Activated naive CD8-positive, alpha-beta T cell treated with anti-CD3 and anti-CD28 coated beads for 36 hours (primary cell): ENCODE data around the gene COBL. TPM values are rescaled to one million over a fixed set of nuclear protein-coding genes. Genes with fewer than 3 reads are reported as not detected.

ENCODE experiments used
- DNase-seq: peaks from one replicate; pipeline ENCODE4 v3.0.0; 2021
- H3K27ac Mint-ChIP-seq: one replicate; pipeline ENCODE4 v1.8.0; 2022; ENCODE audit warnings: mild to moderate bottlenecking, moderate library complexity, mixed read lengths
- H3K27me3 Mint-ChIP-seq: one replicate; pipeline ENCODE4 v1.8.0; 2022; ENCODE audit warnings: mild to moderate bottlenecking, mixed read lengths
- H3K36me3 Mint-ChIP-seq: one replicate; pipeline ENCODE4 v1.8.0; 2021; ENCODE audit warnings: mild to moderate bottlenecking, mixed read lengths
- H3K4me1 Mint-ChIP-seq: one replicate; pipeline ENCODE4 v1.8.0; 2021; ENCODE audit warnings: mixed read lengths
- H3K4me3 Mint-ChIP-seq: one replicate; pipeline ENCODE4 v1.8.0; 2022; ENCODE audit warnings: mild to moderate bottlenecking, moderate library complexity, mixed read lengths
- H3K9me3 Mint-ChIP-seq: one replicate; pipeline ENCODE4 v1.8.0; 2022; ENCODE audit warnings: mixed read lengths
- total RNA-seq, 2 experiments: library from RNA; stranded (reverse); gene quantifications; one replicate each; pipeline ENCODE4 v1.2.3, GENCODE V29; 2021

COBL gene
- total RNA-seq, 2 experiments from 2014 or later, result not detected

DNA sequence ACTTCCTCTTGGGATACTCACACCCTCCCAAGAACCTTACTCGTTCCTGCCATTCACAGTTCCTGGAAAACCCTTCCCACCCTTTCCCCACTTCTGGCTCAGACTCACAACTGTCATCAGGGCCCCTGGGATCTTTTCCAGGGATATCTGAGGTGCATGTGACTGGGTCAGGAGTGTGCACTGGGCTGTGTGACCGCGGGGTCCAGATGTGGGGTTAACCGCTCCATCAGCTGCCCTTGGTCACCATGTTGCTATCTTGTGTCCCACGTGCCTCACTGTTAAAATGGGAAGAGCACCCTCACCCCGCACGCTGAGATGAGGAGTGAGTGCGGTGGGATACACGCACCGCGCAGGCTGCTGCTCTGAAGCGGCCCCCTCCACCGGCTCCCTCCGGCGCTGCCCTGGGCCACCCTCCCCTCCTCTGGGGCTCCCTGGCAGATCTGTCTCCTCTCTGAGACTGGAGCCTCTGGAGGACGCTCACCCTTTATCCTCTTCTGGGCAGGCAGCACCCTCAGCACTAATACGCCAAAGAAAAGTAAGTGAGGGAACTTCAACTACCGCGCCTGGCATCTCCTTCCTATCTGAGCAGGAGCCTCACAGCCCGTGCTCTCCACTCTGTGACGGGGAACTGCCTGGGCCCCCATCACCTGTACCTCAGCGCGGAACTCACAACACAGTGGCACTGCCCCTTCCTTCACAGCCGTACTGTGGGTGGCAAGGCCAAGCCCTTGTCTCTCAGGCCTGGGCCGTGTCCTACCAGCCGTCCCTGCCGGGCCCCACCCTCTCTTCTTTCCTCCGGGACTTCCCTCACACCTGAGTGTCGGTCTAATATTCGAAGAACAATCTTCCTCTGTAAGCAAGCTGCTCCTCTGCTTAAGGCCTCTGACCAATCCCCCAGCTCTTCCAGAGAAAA, 15.6 kb downstream of the COBL start:
- no peaks in the 10 kb centered on the region for H3K4me1 Mint-ChIP-seq
- no peak overlapping the region for H3K4me3 Mint-ChIP-seq

GRCh38 chr7:51299391-51300133, 17.0 kb downstream of the COBL start:
- no peaks in the 10 kb centered on the region for H3K27me3 Mint-ChIP-seq
- no peak for DNase-seq
- no peaks in the 10 kb centered on the region for H3K4me1 Mint-ChIP-seq
- H3K36me3 Mint-ChIP-seq, result no peaks in the 10 kb centered on the region
- H3K4me3 Mint-ChIP-seq, result no peak overlapping the region
- no peak overlapping the region for H3K27ac Mint-ChIP-seq
- H3K9me3 Mint-ChIP-seq, result no peaks in the 10 kb centered on the region

More for the DNA sequence above, 15.6 kb downstream of the COBL start:
- H3K9me3 Mint-ChIP-seq, result no peaks in the 10 kb centered on the region
- H3K27ac Mint-ChIP-seq, result no peak overlapping the region
- no peak for DNase-seq
- H3K27me3 Mint-ChIP-seq, result no peaks in the 10 kb centered on the region
- H3K36me3 Mint-ChIP-seq, result no peaks in the 10 kb centered on the region

DNA sequence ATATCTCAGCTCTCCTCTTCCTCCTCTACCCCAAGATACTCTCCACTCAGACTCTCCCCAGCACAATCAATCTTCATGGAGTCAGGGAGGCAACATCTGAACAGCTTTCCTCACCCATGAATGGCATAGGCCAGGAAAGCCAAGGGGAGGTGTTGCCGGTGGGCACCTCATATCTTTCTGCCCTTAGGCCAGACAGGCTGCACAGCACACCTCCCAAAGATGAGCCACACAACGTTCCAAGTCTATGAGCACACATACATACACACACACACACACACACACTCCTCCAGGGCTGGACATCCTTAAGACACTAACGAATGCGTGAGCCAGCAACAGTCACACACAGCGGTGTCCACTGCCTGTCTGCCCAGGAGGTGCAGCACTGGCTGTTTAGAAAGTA, 17.7 kb downstream of the COBL start:
- Mint-ChIP-seq H3K36me3 (no peaks in the 10 kb centered on the region), H3K27me3 (no peaks in the 10 kb centered on the region), H3K4me1 (no peaks in the 10 kb centered on the region), H3K27ac (no peak overlapping the region), H3K4me3 (no peak overlapping the region), H3K9me3 (no peaks in the 10 kb centered on the region)
- DNase-seq, result no peak

DNA sequence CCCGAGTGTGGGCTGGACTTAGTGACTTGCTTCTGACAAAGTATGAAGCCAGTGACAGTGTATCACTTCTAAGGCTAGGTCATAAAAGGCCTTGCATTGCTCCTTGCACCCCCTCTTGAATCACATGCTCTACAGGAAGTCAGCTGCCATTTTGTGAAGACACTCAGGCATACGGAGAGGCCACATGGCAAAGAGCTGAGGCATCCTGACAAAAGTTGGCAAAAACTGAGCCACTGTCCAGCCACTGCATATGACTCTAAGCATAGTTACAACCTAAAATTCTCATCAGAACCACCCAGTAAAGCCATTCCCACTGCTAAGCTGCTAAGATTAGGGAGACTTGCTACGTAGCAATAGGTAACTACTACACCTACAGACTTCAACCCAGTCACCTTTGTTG, 18.6 kb downstream of the COBL start:
- Mint-ChIP-seq H3K4me1 (no peaks in the 10 kb centered on the region), H3K36me3 (no peaks in the 10 kb centered on the region), H3K27me3 (no peaks in the 10 kb centered on the region), H3K27ac (no peak overlapping the region), H3K4me3 (no peak overlapping the region), H3K9me3 (no peaks in the 10 kb centered on the region)
- DNase-seq, result no peak

- H3K4me3 Mint-ChIP-seq, result no peak overlapping the region
- no peak overlapping the region for H3K27ac Mint-ChIP-seq
- H3K36me3 Mint-ChIP-seq, result no peaks in the 10 kb centered on the region
- H3K4me1 Mint-ChIP-seq, result no peaks in the 10 kb centered on the region
- H3K9me3 Mint-ChIP-seq, result no peaks in the 10 kb centered on the region
- H3K27me3 Mint-ChIP-seq, result no peaks in the 10 kb centered on the region
- DNase-seq, result no peak
Observed at GRCh38 chr7:51295440-51296245, 21.0 kb downstream of the COBL start.

- no peak for DNase-seq
- Mint-ChIP-seq H3K4me1 (no peaks in the 10 kb centered on the region), H3K27me3 (no peaks in the 10 kb centered on the region), H3K4me3 (no peak overlapping the region), H3K27ac (no peak overlapping the region), H3K9me3 (no peaks in the 10 kb centered on the region), H3K36me3 (no peaks in the 10 kb centered on the region)
Observed at GRCh38 chr7:51292596-51292995, 24.0 kb downstream of the COBL start.

DNA sequence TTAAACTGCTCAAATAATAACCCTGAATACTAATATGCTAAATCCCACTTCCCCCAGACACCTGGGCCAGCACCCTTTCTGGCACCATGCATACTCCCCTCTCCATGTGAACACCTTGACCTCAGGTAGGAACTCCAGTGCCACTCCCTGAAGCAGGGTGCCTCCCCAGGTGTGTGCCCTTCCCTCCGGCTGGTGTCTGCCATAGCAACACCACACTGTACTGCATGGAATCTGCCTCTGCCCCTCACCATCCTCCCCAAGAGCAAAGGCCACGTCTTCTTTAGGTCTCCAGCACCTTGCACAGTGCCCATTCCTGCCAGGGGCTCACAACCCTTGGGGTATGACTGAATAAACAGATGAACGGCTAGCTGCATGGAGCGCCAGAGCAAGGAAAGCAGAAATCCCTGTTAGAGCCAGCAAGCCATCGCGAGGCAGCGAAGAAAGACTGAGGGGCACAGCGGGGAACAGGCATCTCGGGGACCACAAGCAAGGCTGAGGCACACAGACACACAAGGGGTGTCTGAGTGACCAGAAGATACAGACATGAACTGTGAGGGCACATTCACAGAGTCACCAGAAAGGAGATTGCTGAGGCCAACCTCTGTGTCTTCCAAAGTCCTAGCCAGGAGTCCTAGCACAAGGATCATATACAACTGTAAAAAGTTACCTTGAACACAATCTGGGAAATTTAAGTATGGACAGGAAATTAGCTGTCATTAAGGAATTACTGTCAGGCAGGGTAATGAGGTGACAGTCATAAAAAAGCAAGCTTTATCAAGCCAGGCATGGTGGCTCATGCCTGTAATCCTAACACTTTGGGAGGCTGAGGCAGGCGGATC, 25.7 kb downstream of the COBL start:
- H3K4me1 Mint-ChIP-seq, result no peaks in the 10 kb centered on the region

DNA sequence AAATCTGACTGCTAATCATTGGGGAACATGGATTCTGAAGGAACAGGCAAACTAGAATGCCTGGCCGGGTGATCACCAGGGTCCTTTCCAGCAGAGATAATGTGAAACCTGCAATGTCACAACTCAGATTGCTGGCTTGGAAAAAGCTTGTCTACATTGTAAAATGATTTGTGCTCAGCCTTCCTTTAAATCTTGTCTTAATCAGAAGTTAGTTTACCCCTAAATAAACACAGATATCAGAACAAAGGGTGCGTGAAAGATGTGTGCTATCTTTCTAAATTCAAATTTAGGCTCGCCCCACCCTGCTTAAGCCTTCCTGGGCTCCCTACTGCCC, 26.3 kb downstream of the COBL start:
- no peaks in the 10 kb centered on the region for H3K36me3 Mint-ChIP-seq
- no peaks in the 10 kb centered on the region for H3K9me3 Mint-ChIP-seq
- no peak overlapping the region for H3K27ac Mint-ChIP-seq
- H3K4me1 Mint-ChIP-seq, result no peaks in the 10 kb centered on the region
- H3K4me3 Mint-ChIP-seq, result no peak overlapping the region
- H3K27me3 Mint-ChIP-seq, result no peaks in the 10 kb centered on the region
- DNase-seq, result no peak

More for the DNA sequence above, 25.7 kb downstream of the COBL start:
- Mint-ChIP-seq H3K27ac (no peak overlapping the region), H3K36me3 (no peaks in the 10 kb centered on the region), H3K27me3 (no peaks in the 10 kb centered on the region), H3K4me3 (no peak overlapping the region), H3K9me3 (no peaks in the 10 kb centered on the region)
- DNase-seq, result no peak

DNA sequence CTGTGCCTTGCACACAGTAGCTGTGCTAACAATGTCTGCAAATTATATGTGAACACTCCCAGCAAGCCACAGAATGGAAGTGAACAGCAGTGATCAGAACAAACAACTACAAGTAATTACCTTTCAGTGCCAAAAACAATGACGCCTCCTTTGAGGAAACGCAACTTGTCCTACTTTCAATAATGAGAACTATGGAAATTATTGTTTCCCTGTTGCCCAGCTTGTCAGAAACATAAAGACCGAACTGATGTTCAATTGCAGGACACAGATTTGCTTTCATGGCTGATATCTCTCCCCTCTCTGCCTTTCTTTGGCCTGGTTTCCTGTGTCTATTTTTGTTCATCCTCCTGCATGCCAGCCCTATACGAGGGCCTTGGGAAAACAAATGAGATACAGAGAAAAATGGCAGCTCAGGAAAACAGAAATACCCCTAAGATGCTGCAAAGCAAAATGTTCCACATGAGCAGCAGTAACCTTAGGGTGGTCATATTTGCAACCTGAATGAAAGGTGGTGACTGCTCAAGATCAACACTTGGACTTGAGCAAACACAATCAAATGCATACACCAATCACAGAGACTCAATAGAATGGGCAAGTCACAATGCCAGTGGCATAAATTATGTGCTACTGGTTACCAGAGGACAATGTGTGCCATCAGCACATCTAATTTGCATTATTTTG, 26.8 kb downstream of the COBL start:
- H3K4me3 Mint-ChIP-seq, result no peak overlapping the region
- DNase-seq, result no peak
- no peak overlapping the region for H3K27ac Mint-ChIP-seq
- H3K36me3 Mint-ChIP-seq, result no peaks in the 10 kb centered on the region
- H3K4me1 Mint-ChIP-seq, result no peaks in the 10 kb centered on the region
- no peaks in the 10 kb centered on the region for H3K27me3 Mint-ChIP-seq
- no peaks in the 10 kb centered on the region for H3K9me3 Mint-ChIP-seq

GRCh38 chr7:51288896-51289622, 27.6 kb downstream of the COBL start:
- H3K36me3 Mint-ChIP-seq, result no peaks in the 10 kb centered on the region
- no peaks in the 10 kb centered on the region for H3K4me1 Mint-ChIP-seq
- no peak overlapping the region for H3K27ac Mint-ChIP-seq
- no peak for DNase-seq
- no peaks in the 10 kb centered on the region for H3K27me3 Mint-ChIP-seq
- no peak overlapping the region for H3K4me3 Mint-ChIP-seq
- no peaks in the 10 kb centered on the region for H3K9me3 Mint-ChIP-seq

GRCh38 chr7:51286401-51286800, 30.2 kb downstream of the COBL start:
- Mint-ChIP-seq H3K27ac (no peak overlapping the region), H3K4me1 (no peaks in the 10 kb centered on the region), H3K36me3 (no peaks in the 10 kb centered on the region), H3K9me3 (peaks cover 10% of the 10 kb centered on the region), H3K4me3 (no peak overlapping the region), H3K27me3 (peaks cover 4% of the 10 kb centered on the region)
- no peak for DNase-seq

DNA sequence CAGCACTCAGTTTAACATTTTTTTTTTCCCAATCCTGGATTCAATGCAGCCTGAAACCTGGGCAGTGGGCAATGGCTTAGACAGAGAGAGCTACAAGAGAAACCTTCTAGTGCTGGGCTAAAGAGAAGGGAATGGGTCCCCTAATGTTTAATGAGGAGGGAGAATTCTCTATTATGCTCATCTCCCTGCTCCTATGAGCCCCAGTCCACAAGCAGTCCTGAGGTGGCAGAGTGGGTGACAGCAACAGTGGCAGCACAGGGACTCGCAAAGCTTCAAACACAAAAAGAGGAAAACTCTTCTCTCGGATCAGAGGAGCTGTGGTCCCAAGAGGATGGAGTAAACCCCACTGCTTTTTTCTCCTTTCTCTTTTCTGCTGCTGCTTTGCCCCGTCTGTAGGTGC, 36.5 kb downstream of the COBL start:
- no peak overlapping the region for H3K27ac Mint-ChIP-seq

DNA sequence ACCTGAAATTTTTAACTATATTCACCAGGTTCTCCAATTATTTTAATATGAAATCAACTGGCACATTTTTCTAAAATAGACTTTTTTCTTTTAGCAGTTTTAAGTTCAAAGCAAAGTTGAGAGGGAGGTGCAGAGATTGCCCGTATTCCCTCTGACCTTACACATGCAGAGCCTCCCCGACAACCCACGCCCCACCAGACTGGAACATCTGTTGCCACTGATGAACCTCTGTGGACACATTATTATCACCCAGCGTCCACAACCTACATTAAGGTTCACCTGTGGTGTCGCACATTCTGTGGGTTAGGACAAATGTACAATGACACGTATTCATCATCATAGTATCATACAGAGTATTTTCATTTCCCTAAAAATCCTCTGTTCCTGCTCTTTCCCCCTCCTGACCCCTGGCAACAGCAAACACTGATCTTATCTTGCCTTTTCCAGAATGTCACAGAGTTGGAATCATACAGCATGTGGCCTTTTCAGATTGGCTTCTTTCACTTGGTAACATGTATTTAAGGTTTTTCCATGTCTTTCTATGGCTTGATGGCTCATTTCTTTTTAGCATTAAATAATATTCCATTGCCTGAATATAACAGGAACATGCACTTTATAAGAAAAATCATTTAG, 37.1 kb downstream of the COBL start:
- no peak overlapping the region for H3K27ac Mint-ChIP-seq

More for the DNA sequence above, 36.5 kb downstream of the COBL start:
- Mint-ChIP-seq H3K4me3 (no peak overlapping the region), H3K27me3 (peaks cover 12% of the 10 kb centered on the region), H3K36me3 (no peaks in the 10 kb centered on the region), H3K4me1 (no peaks in the 10 kb centered on the region), H3K9me3 (peaks cover 10% of the 10 kb centered on the region)
- DNase-seq, result no peak

More for the DNA sequence above, 37.1 kb downstream of the COBL start:
- Mint-ChIP-seq H3K4me3 (no peak overlapping the region), H3K4me1 (no peaks in the 10 kb centered on the region), H3K27me3 (peaks cover 12% of the 10 kb centered on the region), H3K9me3 (peaks cover 10% of the 10 kb centered on the region), H3K36me3 (no peaks in the 10 kb centered on the region)
- DNase-seq, result no peak
